GDM1 (cell line): ENCODE measurements around the gene SMIM36.
"Not testable (repeated sequence)": the region's sequence is repeated elsewhere in the genome, so short reads cannot be mapped to it uniquely, and the experiment has no call there.

ENCODE experiments used
- DNase-seq: peaks from one replicate; lab custom pipeline; 2025; lab: John Stamatoyannopoulos, UW

Gene SMIM36

GRCh38 chr17:55510986-55511721 is at the start of gene SMIM36:
Gene SMIM36 (minus strand): TSS chr17:55511452.
- DNase-seq, result no peak

- no peak for DNase-seq
These were observed 44.5 kb upstream of the SMIM36 start for GRCh38 chr17:55555772-55556171.

DNA sequence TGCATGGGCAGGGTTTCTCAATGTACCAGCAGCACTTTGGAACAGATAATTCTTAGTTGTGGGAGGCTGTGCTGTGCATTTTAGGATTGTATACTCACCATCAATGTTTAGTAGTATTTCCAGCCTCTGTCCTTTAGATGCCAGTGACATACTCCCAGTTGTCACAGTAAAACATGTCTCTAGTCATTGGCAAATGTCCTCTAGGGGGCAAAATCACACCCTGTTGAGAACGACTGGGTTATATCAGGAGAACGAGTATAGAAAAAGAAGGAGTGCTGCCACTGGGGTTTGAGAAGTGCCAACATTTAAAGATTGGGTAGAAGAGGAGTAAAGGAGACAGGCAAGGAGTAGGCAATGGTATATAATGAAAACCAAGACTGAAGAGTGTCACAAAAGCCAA is 37.9 kb upstream of the SMIM36 start:
- DNase-seq, result no peak

DNA sequence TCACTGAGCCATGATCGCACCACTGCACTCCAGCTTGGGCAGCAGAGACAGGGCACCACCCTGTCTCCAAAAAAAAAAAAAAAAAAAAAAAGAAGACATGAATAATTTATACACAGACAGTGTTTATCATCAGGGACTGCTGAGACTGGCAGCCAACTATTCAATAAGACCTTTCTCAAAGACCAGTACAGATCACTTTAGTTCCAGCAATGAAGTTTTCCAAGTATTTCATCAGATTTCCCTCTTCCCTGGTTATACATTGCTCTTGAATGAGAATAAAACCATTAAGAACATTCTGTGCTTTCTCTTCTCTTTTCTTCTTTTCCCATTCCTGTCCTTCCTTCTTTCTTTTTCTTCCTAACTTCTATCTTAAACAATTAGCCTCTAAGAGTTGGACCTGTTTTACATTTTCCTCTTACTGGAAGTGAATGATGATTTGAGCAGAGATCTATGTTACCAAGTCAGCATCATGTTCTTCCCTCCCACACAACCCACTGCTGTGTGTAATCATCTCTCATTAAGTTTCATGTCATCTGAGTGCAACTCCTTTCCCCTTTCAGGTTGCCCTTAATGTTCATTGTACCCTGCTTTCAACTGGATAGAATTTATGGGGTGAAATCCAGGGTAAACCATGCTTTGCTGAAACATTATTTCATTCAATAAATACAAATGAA is 35.9 kb upstream of the SMIM36 start:
- DNase-seq, result no peak

GRCh38 chr17:55546481-55546880 is 35.2 kb upstream of the SMIM36 start:
- no peak for DNase-seq

- DNase-seq, result no peak
These were observed 34.6 kb upstream of the SMIM36 start for GRCh38 chr17:55545806-55546205.

DNA sequence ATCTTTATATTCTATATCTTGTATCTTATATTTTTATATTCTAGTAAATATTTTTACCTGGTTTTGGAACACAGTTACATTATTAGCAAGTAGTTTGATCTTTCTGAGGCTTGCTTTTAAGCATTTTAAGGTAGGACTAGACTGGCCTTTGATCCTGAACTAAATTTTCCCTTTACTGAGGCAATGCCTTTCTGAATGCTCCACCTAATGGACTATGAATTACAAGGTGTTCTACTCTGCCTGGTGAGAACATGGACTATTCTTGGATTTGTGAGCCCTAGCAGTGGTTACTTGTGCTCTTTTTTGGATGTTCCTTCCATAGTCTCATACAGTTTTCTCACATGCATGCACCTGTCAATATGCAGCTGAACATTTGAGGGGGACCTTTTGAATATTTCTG is 32.5 kb upstream of the SMIM36 start:
- DNase-seq, result no peak

- no peak for DNase-seq
These were observed 29.3 kb upstream of the SMIM36 start for GRCh38 chr17:55540414-55541091.

DNA sequence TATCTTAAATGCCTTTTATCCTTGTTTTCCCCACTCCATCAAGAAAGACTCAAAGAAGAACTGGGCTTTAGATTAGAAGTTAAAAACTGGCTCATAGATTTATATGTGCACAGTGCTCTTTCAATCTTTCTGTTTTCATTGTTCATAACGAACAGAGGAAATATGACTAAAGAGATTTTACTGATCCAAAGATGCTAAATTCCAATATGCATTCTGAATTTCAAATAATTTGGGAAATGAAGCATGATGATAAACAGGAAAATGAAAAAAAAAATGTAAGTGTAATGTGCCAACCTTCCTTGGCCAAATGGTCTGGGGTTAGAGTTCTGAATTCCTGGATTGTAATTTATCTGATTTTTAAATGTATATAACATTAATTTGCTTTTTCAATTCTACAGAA is 25.0 kb upstream of the SMIM36 start:
- DNase-seq, result no peak

- DNase-seq, result no peak
These were observed 22.4 kb upstream of the SMIM36 start for GRCh38 chr17:55533608-55534007.

DNA sequence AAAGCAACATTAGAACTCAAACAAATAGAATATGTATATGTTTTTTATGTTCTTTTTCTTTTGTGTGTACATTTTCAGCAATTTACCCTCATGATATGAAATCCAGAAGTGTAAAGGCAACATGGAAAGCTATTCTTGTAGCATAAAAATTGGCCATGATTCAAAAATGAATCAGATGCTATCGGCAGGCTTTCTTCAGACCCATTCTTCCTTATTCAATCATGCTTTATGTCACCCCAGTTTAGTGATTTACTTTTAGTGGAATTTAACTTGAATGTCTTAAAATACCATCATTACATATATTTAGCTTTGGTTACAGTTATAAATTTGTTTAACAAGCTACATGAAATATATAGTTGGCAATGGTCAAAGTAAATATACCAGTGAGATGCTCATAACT is 21.4 kb upstream of the SMIM36 start:
- DNase-seq, result no peak

- no peak for DNase-seq
These were observed 19.9 kb upstream of the SMIM36 start for GRCh38 chr17:55531053-55531728.

- no peak for DNase-seq
These were observed 18.8 kb upstream of the SMIM36 start for GRCh38 chr17:55530064-55530463.

GRCh38 chr17:55527540-55528118 is 16.4 kb upstream of the SMIM36 start:
- peak; percentile 35 for DNase-seq

DNA sequence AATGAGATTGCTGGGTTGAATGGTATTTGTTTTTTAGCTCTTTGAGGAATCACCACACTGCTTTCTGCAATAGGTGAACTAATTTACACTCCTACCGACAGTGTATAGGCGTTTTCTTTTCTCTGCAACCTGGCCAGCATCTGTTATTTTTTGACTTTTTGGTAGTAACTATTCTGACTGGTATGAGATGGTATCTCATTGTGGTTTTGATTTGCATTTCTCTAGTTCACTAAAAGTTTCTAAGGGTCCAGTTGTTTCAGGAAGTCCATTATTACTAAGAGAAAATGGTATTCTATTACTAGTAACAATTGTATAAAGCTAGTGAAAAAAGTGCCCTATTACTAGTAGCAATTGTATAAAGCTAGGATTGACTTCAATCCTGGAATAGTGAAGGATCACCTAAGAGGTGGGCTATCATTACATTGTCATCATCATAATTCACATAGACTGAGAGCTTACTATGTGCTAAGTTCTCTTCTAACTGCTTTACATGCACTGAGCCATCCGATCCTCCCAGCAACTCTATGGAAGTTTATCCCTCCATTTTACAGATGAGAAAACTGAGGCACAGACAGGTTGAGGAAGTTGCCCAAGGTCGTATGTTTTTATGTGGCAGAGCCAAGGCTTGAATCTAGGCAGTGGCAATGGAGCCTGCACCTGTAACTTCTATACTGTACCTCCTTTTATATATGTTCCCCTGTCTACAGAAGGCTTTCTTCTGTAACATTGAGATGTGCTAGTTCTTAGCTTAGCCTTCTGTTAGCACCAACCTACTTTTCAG is 13.4 kb upstream of the SMIM36 start:
- no peak for DNase-seq

DNA sequence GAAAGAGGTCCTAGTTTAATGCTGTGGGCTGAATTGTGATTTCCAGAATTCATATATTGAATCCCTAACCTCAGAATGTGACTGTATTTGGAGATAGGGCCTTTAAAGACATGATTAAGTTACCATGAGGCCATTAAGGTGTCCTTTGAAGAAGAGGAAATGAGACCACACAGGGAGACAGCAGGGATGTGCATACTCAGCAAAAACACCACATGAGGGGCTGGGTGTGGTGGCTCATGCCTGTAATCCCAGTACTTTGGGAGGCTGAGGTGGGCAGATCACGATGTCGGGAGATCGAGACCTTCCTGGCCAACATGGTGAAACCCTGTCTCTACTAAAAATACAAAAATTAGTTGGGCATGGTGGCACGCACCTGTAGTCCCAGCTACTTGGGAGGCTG is 11.8 kb upstream of the SMIM36 start:
- not testable (repeated sequence) for DNase-seq

- no peak for DNase-seq
These were observed 9.9 kb upstream of the SMIM36 start for GRCh38 chr17:55521186-55521585.

- DNase-seq, result no peak
These were observed 9.2 kb upstream of the SMIM36 start for GRCh38 chr17:55520402-55520801.

DNA sequence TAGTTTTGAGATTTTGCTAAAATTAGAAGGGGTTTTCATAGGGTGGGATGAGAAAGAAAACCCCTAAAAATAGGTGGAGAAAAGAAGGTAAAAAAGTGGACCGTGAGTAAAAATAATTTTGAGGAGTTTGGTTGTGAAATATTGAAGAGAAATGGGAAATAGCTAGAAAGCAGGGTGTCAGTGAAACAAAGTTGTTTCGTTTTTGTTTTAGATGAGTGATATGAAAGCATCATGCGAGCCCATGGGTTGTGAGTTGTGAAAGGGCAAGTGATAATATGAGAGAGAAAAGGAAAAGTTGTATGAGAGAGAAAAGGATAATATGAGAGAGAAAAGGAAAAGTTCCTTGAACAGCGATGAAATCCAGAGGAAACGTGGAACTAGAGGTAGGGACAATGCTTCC is 7.3 kb upstream of the SMIM36 start:
- no peak for DNase-seq

DNA sequence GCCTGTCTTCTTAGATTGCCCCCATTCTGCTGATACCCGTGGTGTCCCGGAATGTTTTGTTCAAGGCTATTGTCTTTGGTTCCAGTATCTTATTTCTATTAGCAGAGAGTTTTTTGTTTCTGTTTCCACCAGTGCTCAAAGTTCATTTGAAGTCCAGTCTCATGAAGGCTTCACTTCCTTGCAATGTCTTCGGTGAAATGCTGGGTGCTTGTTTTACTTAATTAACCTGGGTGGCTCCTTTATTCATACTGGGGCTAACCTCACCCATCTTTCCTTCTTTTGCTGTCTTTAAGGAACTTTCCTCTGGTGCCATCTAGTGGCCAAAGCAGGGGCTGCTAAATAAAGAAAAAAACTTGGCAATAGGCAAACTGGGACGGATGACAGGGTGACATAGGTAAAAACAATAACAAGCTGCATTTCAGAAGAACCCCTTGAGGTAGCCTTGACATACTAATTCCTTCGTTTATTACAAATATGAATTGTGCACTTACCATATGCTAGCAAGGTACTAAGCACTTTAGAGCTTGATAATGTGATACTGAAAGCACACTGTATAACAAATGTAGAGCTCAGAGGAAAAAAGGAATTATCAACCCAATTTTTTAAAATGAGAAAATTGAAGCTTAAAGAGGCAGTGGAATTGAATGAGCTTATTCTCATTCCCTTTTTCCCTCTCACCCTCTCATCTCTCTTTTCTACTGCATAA is 2.8 kb upstream of the SMIM36 start:
- DNase-seq, result peak; percentile 4

DNA sequence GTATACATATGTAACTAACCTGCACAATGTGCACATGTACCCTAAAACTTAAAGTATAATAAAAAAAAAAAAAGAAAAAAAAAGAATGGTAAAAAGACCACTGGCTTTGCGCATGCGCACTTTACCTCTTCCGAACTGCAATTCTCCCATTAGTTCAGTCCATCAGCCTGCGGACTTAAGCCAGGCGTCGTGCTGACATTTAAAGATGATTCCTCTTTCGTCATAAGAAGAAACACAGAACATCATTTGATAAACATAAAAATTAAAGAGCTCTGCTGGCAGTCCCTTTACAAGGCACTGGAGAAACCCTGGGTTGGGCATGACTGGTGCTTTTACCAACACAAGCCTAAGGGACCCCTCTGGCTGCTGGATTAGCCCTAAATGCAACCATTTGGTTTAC is 3.6 kb downstream of the SMIM36 start:
- not testable (repeated sequence) for DNase-seq
